Inferior parietal cortex (tissue), 1 donor: ENCODE data around the gene PPP2R5C.

Experiments used
- DNase-seq: peaks from one replicate; pipeline ENCODE4 v3.0.0-alpha.2; 2016; ENCODE audit errors: extremely low spot score

Gene PPP2R5C

GRCh38 chr14:101840649-101841369 is 79.3 kb downstream of the PPP2R5C start:
- no peak for DNase-seq

- DNase-seq = no peak
These were observed 81.5 kb downstream of the PPP2R5C start for GRCh38 chr14:101843038-101843437.

DNA sequence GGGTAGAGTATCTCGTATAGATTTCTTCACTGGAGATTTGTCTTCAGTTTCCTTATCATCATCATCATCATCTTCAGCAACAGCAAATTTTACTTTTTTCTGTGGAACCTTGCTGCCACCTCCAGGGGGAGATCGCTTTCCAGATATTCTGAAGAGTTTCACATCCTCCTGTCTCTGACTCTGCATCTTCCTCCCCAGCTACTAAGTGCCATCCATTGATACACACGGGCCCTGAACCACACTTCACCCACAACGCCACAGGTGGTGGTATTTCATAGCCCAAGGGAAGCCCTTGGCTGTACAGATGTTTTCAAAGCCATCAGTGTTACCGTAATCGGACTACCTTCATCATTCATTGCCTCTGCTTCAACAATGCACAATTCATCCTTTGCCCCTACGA is 82.2 kb downstream of the PPP2R5C start:
- DNase-seq = no peak

- DNase-seq = no peak
These were observed 82.7 kb downstream of the PPP2R5C start for GRCh38 chr14:101844219-101844618.

- no peak for DNase-seq
These were observed 83.2 kb downstream of the PPP2R5C start for GRCh38 chr14:101844751-101845150.

DNA sequence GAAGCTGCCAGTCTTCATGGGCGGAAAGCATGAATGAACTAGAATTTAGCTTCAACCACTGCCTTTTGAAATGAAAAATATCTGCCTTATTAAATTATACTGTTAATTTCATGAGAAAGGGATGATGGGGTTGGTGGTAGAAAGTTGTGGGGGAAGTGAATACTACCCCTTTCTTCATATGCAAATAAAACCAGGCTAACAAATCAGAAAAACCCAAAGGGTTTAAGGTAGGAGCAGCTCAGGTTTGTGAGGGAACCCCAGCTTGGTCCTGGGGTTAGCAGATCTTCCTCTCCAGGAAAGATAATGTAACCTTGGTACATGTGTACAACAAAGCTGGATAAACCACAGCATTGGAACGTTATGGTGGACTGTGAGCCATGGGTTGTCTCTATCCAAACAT is 84.0 kb downstream of the PPP2R5C start:
- no peak for DNase-seq

DNA sequence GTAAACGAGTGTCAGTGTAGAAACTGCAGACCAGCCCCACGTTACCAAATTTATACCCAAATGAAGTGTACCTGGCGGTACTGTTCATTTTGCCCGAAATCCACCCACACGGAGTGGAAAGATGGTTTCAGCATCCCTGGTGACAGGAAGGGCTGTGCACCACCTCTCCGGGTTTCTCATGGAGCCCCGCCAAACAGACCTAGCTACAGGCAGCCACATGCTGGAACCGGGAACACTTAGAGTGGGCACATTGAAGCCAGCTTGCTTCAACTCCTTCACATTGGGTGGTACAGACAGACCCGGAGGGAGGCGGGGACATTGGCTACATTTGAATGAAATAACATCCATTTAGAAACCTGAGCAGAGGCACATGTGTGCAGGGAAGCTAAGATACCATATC is 84.4 kb downstream of the PPP2R5C start:
- no peak for DNase-seq

DNA sequence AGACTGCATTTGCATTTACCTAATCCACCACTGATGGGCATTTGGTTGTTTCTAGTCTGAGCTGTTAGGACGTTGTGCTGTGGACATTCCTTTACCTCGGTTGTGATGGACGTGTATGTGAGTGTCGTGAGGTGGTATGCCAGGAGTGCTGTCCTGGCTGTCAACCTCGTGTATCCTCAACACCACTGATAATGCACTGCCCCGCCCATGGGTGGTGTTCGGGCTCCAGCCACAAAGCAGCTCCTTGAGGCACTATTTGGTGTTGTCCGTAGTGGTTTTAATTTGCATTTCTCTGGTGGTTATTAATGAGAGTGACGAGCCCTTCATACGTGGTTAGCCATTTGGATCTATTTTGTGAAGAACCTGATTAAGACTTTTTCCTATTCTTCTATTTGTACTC is 87.6 kb downstream of the PPP2R5C start:
- no peak for DNase-seq

- no peak for DNase-seq
These were observed 88.1 kb downstream of the PPP2R5C start for GRCh38 chr14:101849640-101850039.

GRCh38 chr14:101851183-101851582 is 89.7 kb downstream of the PPP2R5C start:
- DNase-seq = no peak

DNA sequence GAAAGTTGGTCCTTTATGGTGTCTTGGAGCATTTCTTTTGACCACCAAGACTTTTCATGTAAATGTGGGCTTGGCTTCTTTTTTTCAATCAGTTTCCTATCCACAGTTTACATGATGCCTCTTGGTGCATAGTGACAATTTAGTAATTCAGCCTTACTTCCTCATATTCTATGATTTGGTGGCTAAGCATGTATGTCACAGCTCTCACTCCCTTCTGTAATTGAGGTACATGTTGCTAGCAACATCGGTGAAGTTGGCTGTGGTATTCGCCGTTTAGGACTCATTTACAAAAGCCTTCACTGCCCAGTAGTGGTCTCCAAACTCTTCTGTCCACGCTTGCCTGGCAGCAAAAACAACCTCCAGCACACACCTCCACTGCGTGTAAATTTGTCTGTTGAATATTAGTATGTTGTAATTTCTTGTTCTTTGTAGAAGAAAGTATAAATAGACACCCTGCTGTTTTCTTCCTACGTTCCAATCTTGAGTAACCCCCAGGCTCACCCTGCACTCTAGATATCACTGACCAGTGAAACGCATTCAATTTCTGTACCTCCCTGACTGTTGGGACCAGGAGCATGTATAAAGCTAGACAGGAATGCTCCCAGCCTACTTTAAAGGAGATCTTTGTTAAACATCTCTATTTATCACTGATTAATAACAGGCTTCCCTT is 90.4 kb downstream of the PPP2R5C start:
- DNase-seq = no peak

DNA sequence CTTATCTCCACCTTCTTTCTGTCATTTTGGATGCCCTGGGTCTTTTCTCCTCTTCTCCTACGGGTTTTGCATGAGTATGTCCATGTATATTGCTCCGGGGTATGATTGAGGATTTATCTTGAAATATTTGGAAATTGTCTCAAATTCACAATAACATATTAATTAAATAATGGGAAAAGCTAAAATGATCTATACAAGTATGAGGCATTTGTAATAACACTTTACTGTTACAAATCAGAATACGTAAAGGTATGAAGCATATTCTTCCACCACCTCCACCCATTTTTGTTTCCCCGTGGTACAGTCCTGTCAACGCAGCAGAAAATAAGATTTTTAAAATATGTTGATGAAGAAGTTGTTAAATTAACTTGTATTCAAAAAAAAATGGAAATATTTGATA is 91.3 kb downstream of the PPP2R5C start:
- no peak for DNase-seq

DNA sequence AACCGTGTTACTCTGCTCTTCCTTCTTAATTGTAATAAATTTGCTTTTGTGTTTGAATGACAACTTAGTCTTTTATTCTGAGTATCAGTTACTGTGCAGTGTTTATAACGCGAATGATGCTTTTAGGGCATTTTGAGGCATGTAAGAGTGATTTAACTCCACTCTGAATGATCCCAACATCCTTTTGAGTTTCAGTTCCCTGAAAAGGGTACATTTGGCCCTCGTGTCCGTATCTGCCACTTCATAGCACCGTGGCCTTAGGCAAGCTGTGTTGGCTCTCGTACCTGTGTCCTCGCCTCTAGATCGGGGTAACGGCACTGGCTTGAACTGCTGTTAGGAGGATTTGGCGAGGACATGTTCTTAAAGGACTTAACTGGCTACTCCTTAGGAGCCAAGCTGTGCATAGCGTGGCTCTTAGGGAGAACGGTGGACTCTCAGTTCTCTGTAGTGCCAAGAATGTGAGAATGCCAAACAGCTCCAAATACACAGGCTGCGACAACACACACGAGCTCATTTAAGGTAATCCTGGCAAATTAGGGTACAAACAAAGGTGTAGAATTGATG is 92.0 kb downstream of the PPP2R5C start:
- no peak for DNase-seq

DNA sequence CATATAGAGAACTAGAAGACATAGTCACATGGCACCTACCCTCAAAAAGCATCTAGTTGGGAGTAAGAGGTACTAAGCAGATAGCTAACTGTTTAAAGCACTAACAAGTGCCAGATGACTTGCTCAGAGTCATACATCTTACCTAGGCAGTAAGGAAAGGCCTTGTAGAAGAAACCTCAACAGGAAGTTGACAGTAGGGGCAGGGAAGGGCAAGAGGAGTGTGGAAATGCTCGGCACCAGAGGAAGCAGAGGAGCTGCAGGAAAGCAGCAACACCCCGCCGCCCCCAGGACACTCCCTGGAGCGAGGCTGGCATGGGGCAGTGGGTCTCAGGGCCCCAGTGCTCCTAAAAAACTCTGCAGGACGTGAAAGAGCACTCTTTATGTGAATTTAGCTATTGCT is 92.9 kb downstream of the PPP2R5C start:
- DNase-seq = no peak

DNA sequence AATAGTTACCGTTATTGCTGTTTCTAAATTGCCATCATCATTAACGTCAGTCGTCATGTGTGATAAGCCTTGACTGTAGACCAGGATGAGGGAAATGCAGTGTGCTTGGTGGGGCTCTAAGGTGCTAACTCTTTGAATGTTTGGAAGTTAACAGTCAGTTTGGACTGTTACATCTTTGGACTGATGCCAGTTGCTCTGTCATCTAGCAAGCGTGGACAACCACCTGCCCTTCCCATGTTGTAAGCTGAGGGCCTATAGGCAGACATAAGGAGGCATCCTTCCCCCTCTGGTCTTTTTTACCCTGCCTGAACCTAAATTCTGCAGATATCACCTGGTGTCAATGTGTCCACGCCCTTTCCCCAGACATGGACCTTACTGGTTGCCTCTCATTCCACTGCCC is 94.4 kb downstream of the PPP2R5C start:
- no peak for DNase-seq

DNA sequence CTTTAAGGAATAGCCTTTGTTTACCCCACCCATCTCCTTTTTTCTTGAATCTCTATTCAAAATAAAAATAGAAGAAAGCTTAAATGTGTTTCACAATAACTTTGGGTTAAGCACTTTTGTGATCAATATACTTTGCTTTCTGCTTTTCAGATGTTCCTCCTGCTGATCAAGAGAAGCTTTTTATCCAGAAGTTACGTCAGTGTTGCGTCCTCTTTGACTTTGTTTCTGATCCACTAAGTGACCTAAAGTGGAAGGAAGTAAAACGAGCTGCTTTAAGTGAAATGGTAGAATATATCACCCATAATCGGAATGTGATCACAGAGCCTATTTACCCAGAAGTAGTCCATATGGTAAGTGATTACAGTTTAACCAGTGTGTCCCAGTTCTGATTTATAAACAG is 95.0 kb downstream of the PPP2R5C start:
- no peak for DNase-seq

GRCh38 chr14:101857226-101857625 is 95.7 kb downstream of the PPP2R5C start:
- no peak for DNase-seq

GRCh38 chr14:101858791-101859537 is 97.5 kb downstream of the PPP2R5C start:
- no peak for DNase-seq

- DNase-seq = no peak
These were observed 98.0 kb downstream of the PPP2R5C start for GRCh38 chr14:101859538-101859902.

DNA sequence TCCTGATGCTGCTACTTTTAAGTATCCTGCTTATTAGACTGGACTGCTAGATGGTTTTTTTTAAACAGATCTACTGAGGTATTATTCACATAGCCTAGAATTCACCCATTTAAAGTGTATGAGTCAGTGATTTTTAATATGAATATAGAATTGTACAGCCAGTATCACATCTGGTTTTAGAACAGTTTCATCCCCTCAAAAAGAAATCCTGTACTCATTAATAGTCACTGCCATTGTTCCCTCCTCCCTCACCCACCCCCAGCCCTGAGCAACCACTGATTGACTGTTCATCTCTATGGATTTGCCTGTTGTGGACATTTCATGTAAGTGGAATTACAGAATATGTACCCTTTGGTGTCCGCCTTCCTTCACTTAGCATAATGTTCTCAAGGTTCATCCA is 98.4 kb downstream of the PPP2R5C start:
- no peak for DNase-seq

DNA sequence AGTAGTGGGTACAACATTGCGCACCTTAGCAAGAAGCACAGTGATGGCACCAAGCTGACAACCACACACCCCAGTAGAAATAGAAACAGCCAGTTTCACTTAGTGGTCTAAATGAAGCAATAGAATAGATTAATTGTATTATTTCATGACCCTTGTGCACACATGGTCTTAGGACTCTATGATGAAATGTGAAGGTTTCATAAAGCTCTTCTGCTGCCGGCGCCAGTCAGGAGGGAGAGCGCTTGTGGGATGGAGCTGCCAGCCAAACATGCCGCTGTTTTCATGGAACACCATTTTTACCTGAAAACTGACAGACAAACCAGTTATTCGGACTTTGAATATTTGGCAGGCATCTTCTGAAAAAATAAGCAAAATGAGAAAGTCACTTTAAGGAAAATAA is 100.0 kb downstream of the PPP2R5C start:
- DNase-seq = no peak

GRCh38 chr14:101862177-101862576 is 100.7 kb downstream of the PPP2R5C start:
- no peak for DNase-seq

DNA sequence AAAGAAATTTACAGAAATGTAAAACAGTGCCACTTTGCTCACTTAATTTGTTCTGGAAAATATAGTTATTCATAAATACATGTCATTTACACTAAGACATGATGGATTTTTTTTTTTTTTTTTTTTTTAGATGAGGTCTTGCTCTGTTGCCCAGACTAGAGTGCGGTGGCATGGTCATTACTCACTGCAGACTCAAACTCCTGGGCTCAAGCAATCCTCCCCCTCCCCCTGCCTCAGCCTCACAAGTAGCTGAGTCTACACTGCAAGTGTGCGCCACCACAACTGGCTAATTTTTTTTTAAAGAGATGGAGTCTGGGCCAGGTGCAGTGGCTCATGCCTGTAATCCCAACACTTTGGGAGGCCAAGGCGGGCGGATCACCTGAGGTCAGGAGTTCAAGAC is 101.2 kb downstream of the PPP2R5C start:
- DNase-seq = no peak
